Spleen (tissue), 7 donors: ENCODE results near the gene CCDC88A.

Experiments
- POLR2A ChIP-seq, 3 donors: fragments of 450-650 bp; IDR thresholded peaks; one replicate each; pipeline ENCODE4 v1.5.1; 2017; ENCODE audit warnings: antibody characterized with exemption in 3 of 3, mild to moderate bottlenecking in 1 of 3
- POLR2AphosphoS5 ChIP-seq, 3 donors: sonication (generic); formaldehyde crosslinking; IDR thresholded peaks; one replicate each; pipeline ENCODE4 v1.5.1; 2017; ENCODE audit warnings: antibody characterized with exemption in 3 of 3
- TF ChIP-seq, protein P1 (sequence below), 11 experiments: fragments of 200-600 bp in 7 of 11; fragments of 450-650 bp in 4 of 11; sonication (generic) in 4 of 11; IDR thresholded peaks in 8 of 11; conservative IDR thresholded peaks in 3 of 11; 1 replicate in 7 of 11; 2 replicates in 4 of 11; pipeline versions ENCODE4 v1.4.0 to v1.8.0; 2016 to 2021; ENCODE audit warnings: antibody characterized with exemption in 11 of 11, inconsistent platforms in 4 of 11, mild to moderate bottlenecking in 1 of 11
- donor health status: DM: no; HTN: no; CAD: no; lungs with moderate emphysema.
- donor health status: DM: no; HTN: no; CAD: no.
- donor health status: DM: no; HTN: no; CAD: no.

DNA sequence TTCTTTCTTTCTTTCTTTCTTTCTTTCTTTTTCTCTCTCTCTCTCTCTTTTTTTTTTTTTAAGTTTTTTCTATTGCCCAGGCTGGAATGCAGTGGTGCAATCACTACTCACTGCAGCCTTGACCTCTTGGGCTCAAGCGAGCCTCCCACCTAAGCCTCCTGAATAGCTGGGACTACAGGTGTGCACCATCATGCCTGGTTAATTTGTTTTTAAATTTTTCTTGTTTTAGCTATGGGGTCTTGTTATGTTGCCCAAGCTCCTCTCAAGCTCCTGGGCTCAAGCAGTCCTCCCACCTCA lies 19.4 kb upstream of the CCDC88A start:
- no peak for TF ChIP-seq POLR2A (IDR thresholded peaks at IDR 0.05)
- TF ChIP-seq, protein P1, sequence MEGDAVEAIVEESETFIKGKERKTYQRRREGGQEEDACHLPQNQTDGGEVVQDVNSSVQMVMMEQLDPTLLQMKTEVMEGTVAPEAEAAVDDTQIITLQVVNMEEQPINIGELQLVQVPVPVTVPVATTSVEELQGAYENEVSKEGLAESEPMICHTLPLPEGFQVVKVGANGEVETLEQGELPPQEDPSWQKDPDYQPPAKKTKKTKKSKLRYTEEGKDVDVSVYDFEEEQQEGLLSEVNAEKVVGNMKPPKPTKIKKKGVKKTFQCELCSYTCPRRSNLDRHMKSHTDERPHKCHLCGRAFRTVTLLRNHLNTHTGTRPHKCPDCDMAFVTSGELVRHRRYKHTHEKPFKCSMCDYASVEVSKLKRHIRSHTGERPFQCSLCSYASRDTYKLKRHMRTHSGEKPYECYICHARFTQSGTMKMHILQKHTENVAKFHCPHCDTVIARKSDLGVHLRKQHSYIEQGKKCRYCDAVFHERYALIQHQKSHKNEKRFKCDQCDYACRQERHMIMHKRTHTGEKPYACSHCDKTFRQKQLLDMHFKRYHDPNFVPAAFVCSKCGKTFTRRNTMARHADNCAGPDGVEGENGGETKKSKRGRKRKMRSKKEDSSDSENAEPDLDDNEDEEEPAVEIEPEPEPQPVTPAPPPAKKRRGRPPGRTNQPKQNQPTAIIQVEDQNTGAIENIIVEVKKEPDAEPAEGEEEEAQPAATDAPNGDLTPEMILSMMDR (IDR thresholded peaks at IDR 0.05 in 8 of 11, conservative IDR thresholded peaks at IDR 0.05 in 3 of 11) = no peak
- no peak for TF ChIP-seq POLR2AphosphoS5 (IDR thresholded peaks at IDR 0.05)
